Muscle layer of colon (tissue), 2 donors: Measurements from ENCODE around the gene ACSS1.

ENCODE experiments used
- H3K27ac ChIP-seq: one replicate; pipeline ENCODE4 v1.7.0; 2013; ENCODE audit warnings: low read depth, mild to moderate bottlenecking, low read length, moderate library complexity
- H3K27me3 ChIP-seq, 2 donors: one replicate each; pipeline ENCODE4 v1.7.0; 2013; ENCODE audit warnings: low read length in 2 of 2, mild to moderate bottlenecking in 2 of 2; ENCODE audit not compliant: insufficient read depth in 2 of 2, control insufficient read depth in 1 of 2
- H3K36me3 ChIP-seq: one replicate; pipeline ENCODE4 v1.7.0; 2013; ENCODE audit warnings: mild to moderate bottlenecking, low read length; ENCODE audit not compliant: insufficient read depth
- H3K4me1 ChIP-seq: one replicate; pipeline ENCODE4 v1.7.0; 2013; ENCODE audit warnings: mild to moderate bottlenecking, low read length; ENCODE audit not compliant: insufficient read depth
- H3K4me3 ChIP-seq, 2 donors: one replicate each; pipeline ENCODE4 v1.7.0; 2013; ENCODE audit warnings: low read length in 2 of 2, low read depth in 1 of 2, mild to moderate bottlenecking in 1 of 2, moderate library complexity in 1 of 2
- H3K9ac ChIP-seq: one replicate; pipeline ENCODE4 v1.7.0; 2013; ENCODE audit warnings: low read length
- H3K9me3 ChIP-seq: one replicate; pipeline ENCODE4 v1.7.0; 2013; ENCODE audit warnings: mild to moderate bottlenecking, low read length
- donor health status: abdominal sarcoma.
- donor health status: Adenocarcinoma of cecum.

The ACSS1 gene

DNA sequence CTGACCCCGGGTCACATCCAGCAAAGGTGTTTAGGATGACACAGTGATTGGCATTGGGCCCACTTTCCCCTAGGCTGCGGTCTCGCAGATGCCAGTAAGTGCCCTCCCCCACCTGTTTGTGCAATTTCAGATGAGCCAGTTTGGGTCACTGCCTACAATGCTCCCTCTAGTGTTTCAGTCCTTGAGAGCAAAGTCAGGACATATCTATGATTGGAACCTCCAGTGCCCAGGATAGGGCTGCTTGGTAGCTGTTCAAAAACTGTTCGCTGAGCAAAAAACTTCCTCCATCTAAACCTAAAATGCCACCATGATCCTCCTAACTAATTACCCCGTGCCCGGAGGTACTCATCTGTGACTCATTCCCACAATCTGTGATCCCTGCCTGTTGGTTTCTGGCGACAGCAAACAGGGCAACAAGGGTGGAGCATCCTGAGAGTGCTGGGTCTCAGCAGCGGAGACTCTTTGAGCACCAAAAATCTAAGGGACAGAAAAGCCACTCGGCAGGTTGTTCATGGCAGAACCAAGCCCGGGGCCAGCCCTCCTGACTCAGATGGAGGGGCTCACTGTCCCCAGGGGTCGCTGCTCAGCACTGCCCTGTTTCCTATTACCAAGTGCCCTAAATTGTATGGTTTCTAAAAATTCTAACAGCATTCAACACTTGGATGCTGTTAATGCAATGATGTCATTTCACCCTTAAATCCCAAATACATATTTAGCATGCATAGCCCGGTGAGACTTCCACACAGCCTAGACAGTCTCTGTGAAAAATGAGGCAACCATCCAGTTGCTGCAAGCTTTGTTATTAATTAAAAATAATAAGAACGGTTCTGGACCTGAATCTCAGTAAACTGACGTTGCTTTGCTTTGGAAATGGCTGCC, 19.0 kb upstream of the ACSS1 start:
- Histone ChIP-seq H3K9me3 (no peaks in the 10 kb centered on the region), H3K27me3 (peaks cover 16 to 22% of the 10 kb centered on the region in 2 donors), H3K36me3 (no peaks in the 10 kb centered on the region), H3K9ac (no peak overlapping the region), H3K27ac (no peak overlapping the region), H3K4me3 (peak overlapping the region in 1 of 2 donors; percentile 33), H3K4me1 (no peaks in the 10 kb centered on the region)

DNA sequence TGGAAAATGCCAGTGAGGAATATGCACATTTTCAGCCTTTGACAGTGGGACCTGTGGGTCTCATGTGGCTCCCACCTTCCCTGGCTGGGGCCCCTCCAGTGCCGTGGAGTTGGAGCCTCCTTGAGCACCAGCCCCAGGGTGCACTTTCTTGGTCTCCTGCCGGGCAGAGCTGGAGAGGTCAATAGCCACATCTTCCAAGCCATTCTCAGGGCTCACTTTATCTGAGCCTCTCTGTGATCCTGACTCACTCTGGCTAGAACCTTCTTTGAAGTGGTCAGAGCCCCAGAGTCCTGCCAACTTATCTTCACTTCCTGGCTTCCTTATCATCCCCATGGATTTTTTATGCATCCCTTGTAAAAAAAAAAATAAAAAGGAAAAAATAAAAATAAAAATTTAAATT, 18.3 kb upstream of the ACSS1 start:
- Histone ChIP-seq H3K27me3 (peaks cover 8 to 20% of the 10 kb centered on the region in 2 donors), H3K36me3 (no peaks in the 10 kb centered on the region), H3K9me3 (no peaks in the 10 kb centered on the region), H3K4me3 (no peak overlapping the region), H3K4me1 (no peaks in the 10 kb centered on the region), H3K27ac (no peak overlapping the region), H3K9ac (no peak overlapping the region)

DNA sequence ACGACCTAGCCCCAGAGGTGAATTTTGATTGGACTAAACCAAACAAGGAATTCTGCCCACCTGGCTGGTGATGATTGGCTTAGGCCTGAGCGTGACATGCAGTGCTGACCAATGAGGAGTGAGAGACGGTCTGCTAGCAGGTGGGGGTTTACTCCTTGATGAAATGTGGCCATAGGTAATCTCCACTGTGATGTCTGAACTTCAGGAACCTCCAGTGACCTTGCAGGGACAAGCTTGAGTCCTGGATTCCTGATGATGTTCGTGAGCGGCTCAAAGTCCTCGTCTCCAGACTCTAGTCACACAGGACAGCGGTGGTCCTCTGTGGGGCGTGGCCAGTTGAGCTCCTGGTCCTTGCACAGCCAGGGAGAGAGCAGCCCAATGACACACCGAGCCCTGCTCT, 15.6 kb upstream of the ACSS1 start:
- H3K36me3 ChIP-seq, result no peaks in the 10 kb centered on the region
- no peaks in the 10 kb centered on the region for H3K4me1 ChIP-seq
- H3K9me3 ChIP-seq, result no peaks in the 10 kb centered on the region
- no peak overlapping the region for H3K27ac ChIP-seq
- H3K27me3 ChIP-seq, result peaks cover 2 to 6% of the 10 kb centered on the region in 2 donors
- H3K4me3 ChIP-seq, result no peak overlapping the region
- no peak overlapping the region for H3K9ac ChIP-seq

DNA sequence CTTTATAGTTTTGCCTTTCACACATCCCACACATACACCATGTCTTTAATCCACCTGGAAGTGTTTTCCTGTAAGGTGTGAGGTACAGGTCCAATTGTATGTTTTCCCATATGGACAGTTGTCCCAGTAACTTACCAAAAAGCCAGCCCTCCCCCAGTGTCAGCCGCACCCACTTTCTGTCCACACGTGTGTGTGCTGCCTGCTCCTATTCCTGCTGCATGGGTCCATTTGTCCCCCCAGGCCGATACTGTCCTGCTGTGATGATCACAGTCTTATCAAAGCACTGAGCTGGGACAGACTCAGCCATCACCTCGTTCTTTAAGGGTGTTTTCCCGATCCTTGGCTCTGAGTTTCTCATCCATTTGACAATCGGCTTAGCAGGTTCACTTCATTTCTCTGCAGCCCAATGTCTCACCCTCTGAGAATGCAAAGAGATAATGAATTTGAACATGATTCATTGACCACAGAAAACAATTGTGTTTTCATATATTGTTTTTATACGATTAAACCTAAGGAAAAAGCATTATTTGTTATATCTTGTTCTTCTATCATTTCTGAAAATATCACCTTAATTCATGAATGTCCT, 14.4 kb upstream of the ACSS1 start:
- Histone ChIP-seq H3K36me3 (no peaks in the 10 kb centered on the region), H3K27ac (no peak overlapping the region), H3K9ac (no peak overlapping the region), H3K4me1 (no peaks in the 10 kb centered on the region), H3K9me3 (no peaks in the 10 kb centered on the region), H3K27me3 (peaks cover 0 to 6% of the 10 kb centered on the region in 2 donors), H3K4me3 (no peak overlapping the region)

DNA sequence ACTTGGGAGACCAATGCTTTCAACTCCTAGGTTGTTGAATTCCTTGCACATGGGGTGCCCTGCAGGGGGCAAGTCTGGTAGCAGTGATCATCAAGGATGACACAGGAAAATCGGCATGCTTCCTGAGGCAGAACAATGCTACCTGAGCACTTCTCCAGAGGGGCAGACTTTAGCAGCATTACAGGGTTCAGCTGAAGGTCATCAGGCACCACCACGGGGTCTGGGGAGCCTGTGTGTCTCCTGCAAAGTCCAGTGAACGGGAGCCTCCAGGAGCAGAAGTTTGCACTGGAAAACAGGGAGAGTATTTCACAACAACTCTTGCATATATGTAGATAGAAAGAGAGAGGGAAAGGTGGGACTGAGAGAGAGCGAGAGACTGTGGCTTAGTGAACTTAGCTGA, 13.8 kb upstream of the ACSS1 start:
- H3K36me3 ChIP-seq, result no peaks in the 10 kb centered on the region
- H3K4me3 ChIP-seq, result no peak overlapping the region
- H3K9ac ChIP-seq, result no peak overlapping the region
- no peaks in the 10 kb centered on the region for H3K9me3 ChIP-seq
- peaks cover 0 to 6% of the 10 kb centered on the region in 2 donors for H3K27me3 ChIP-seq
- no peaks in the 10 kb centered on the region for H3K4me1 ChIP-seq
- H3K27ac ChIP-seq, result no peak overlapping the region

DNA sequence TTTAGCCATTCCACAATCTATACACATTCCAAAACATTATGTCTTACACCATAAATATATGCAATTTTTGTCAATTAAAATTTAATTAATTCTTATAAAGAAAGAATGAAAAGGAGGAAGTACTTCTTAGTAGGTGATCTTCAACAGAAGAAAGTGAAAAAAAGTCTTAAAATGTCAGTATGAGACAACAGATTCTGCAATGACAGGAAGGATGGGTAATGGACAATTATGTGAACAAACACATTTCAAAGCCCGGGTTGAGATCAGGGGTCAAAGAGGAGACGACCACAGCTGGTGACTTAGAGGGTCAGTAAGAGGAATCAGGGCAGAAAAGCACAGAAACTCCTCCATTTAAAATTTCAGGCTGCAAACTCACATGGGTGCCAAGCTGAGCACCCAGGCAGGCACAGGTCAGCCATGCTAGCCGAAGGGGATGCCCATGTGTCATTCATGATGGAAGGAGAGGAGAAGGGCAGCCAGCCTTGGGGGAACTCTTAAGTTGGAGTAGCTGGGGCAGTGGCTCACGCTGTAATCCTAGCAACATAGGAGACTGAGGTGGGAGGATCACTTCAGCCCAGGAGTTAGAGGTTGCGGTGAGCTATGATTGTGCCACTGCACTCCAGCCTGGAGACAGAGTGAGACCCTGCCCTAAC, 13.0 kb upstream of the ACSS1 start:
- no peaks in the 10 kb centered on the region for H3K36me3 ChIP-seq
- H3K4me3 ChIP-seq, result no peak overlapping the region
- peaks cover under 1% of the 10 kb centered on the region for H3K4me1 ChIP-seq
- no peak overlapping the region for H3K9ac ChIP-seq
- H3K9me3 ChIP-seq, result no peaks in the 10 kb centered on the region
- no peak overlapping the region for H3K27ac ChIP-seq
- peaks cover 0 to 6% of the 10 kb centered on the region in 2 donors for H3K27me3 ChIP-seq

DNA sequence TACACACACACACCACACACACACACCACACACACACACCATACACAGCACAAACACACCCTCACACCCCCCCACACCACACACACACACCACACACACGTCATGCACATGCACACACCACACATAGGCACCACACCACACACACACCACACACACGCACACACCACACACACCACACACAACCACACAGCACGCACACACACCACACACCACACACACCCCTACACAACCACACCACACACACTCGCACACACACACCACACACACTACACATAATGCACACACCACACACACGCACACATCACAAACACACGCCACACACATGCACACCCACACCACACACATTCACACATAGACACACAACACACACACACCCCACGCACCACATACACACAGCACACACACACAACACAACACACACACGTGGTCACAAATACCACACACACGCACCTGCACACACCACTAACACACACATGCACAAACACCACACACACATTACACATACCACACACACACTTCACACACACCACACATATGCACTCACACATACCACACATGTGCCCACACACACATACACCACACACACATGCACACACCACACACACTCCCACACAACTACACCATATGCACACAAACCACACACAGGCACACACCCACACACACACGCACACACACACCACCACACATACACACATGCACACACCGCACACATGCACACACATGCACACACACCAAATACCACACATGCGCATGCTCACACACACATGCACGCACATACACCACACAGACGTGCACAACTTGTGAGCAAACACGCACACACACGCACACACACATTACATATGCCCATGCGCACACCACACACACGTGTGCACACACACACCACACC, 9.4 kb upstream of the ACSS1 start:
- H3K27ac ChIP-seq, result no peak overlapping the region
- H3K9ac ChIP-seq, result no peak overlapping the region
- peaks cover 0 to 6% of the 10 kb centered on the region in 2 donors for H3K27me3 ChIP-seq
- H3K4me3 ChIP-seq, result no peak overlapping the region
- H3K36me3 ChIP-seq, result no peaks in the 10 kb centered on the region
- no peaks in the 10 kb centered on the region for H3K9me3 ChIP-seq
- peaks cover 8% of the 10 kb centered on the region for H3K4me1 ChIP-seq

DNA sequence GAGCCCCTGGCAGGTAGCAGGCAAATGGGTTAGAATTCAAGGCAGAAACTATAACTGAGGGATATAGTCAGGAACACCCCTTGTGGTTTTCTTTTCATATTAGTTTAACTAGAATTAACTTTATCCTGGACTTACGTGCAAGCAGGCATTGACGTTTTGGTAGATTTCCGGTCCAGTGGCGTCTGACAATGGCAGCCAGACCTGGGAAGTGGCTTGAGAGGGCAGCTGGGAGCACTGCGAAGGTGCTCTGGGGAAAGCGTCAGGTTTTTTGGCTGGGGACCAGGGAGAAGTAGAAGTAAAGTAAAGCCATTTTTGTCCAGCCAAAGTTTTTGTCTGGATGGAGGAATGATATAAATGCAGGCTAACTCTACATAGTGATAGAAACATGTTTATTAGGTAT, 8.4 kb upstream of the ACSS1 start:
- Histone ChIP-seq H3K4me1 (peaks cover 8% of the 10 kb centered on the region), H3K27ac (no peak overlapping the region), H3K9me3 (no peaks in the 10 kb centered on the region), H3K4me3 (no peak overlapping the region), H3K27me3 (peaks cover 0 to 6% of the 10 kb centered on the region in 2 donors), H3K9ac (no peak overlapping the region), H3K36me3 (no peaks in the 10 kb centered on the region)

DNA sequence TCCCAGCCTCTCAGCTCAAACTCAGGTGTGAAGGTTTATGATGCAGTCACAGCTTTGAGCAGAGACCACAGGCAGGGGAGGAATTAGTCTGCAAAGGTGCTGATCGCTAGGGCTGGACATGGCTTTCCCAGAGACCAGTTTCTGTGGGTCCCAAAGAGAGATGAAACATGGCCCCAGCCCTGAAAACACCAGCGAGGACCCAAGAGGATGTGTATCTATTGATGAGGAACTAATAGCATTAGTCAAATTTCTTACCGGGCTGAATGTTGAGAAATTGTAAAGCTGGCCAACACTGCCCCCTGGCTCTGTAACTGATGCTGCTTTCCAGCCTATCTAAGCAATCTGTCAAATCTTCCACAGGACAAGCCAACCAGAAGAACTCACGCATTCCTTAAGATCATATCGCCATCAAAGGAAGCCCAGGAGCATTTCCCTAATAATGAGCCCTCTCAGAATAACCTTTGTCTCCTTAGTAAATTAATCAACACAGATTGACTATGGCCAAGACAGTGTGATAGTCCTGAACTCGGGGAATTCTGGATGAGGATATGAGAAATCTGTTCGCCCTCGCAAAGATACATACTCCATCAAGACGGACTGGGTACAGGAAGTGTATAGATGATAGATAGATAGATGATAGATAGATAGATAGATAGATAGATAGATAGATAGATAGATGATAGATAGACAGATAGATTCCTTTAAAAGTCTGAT, 7.8 kb upstream of the ACSS1 start:
- Histone ChIP-seq H3K27ac (no peak overlapping the region), H3K4me1 (peaks cover 8% of the 10 kb centered on the region), H3K36me3 (no peaks in the 10 kb centered on the region), H3K27me3 (peaks cover 0 to 6% of the 10 kb centered on the region in 2 donors), H3K9me3 (no peaks in the 10 kb centered on the region), H3K4me3 (no peak overlapping the region), H3K9ac (no peak overlapping the region)

DNA sequence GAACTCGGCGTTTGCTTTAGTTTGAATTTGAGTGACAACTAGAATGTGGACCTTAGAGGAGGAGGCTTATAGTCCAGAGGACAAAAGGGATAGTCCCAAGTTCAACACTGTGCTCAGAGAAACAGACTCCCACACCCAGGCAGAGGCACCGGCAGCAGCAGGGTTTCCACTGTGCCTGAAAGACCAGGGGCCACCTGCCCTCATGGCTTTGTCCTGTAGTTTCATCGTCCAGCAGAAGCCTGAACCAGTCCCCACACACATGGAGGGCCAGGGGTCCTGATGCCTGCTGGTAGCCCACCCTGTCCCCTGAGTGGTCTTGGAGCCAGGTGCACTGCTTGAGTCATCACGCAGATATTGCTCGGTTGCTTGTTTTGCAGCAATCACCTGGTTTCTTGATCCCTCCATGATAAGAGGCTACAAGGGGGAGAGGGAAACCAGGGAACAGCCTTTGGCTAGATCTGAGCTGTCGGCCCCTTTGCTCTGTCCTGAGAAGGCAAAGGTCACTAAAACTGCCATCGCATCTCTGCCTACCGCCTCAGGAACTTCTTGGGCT, 7.2 kb upstream of the ACSS1 start:
- H3K9me3 ChIP-seq, result no peaks in the 10 kb centered on the region
- peaks cover 0 to 6% of the 10 kb centered on the region in 2 donors for H3K27me3 ChIP-seq
- no peak overlapping the region for H3K9ac ChIP-seq
- no peak overlapping the region for H3K4me3 ChIP-seq
- no peaks in the 10 kb centered on the region for H3K36me3 ChIP-seq
- H3K27ac ChIP-seq, result no peak overlapping the region
- H3K4me1 ChIP-seq, result peaks cover 8% of the 10 kb centered on the region
